ENCODE results near the gene IL18RAP. TPM values are rescaled to one million over a fixed set of nuclear protein-coding genes. Genes with fewer than 3 reads are reported as not detected.

IL18RAP gene
- total RNA-seq, 1 experiment from 2014 or later = not detected

DNA sequence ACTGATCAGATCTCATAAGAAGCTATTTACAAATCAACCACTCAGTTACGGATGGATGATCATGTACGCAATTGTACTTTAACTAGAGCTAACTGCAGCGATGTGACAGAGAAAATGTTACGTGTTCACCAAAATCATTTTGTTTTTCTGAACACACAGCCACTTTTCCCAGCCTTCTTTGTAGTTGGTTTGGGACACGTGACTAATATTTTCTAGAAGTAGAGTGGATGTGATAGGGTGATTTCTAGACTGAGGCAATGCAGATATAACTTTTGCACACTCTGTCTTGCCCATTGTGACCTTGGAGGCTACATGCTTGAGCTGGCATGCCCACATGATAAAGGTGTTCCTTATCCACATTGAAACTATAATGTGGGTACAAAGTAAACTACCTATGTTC lies 40.2 kb downstream of the IL18RAP start:
- ATAC-seq (no peak), DNase-seq (ENCODE audit: low spot score) (no peak)
- ChIA-PET CTCF (interaction anchor here (1.7 kb wide), 1 partner anchor 10 kb away, joined by 6 read pairs; the partner anchor contains the start of gene SLC9A4), POLR2A (no interaction called here)
- TF ChIP-seq ELF4 (CRISPR knock-in tag; IDR thresholded peaks at IDR 0.05; ENCODE audit: low read depth) (no peak), NFYB (CRISPR knock-in tag; conservative IDR thresholded peaks at IDR 0.05; ENCODE audit: low read depth) (no peak), KAT7 (CRISPR knock-in tag; IDR thresholded peaks at IDR 0.05; ENCODE audit: borderline replicate concordance) (no peak), ZNF317 (CRISPR knock-in tag; IDR thresholded peaks at IDR 0.05; ENCODE audit: borderline replicate concordance, low read depth) (no peak), ZNF671 (CRISPR knock-in tag; IDR thresholded peaks at IDR 0.05) (no peak), ZNF138 (CRISPR knock-in tag; conservative IDR thresholded peaks at IDR 0.05) (no peak), RELA (CRISPR knock-in tag; IDR thresholded peaks at IDR 0.05; ENCODE audit: borderline replicate concordance) (no peak), EMX1 (CRISPR knock-in tag; IDR thresholded peaks at IDR 0.05) (no peak), HMGA2 (CRISPR knock-in tag; IDR thresholded peaks at IDR 0.05) (no peak), OVOL2 (CRISPR knock-in tag; IDR thresholded peaks at IDR 0.05; ENCODE audit: borderline replicate concordance) (no peak)
- TF ChIP-seq, protein P1, sequence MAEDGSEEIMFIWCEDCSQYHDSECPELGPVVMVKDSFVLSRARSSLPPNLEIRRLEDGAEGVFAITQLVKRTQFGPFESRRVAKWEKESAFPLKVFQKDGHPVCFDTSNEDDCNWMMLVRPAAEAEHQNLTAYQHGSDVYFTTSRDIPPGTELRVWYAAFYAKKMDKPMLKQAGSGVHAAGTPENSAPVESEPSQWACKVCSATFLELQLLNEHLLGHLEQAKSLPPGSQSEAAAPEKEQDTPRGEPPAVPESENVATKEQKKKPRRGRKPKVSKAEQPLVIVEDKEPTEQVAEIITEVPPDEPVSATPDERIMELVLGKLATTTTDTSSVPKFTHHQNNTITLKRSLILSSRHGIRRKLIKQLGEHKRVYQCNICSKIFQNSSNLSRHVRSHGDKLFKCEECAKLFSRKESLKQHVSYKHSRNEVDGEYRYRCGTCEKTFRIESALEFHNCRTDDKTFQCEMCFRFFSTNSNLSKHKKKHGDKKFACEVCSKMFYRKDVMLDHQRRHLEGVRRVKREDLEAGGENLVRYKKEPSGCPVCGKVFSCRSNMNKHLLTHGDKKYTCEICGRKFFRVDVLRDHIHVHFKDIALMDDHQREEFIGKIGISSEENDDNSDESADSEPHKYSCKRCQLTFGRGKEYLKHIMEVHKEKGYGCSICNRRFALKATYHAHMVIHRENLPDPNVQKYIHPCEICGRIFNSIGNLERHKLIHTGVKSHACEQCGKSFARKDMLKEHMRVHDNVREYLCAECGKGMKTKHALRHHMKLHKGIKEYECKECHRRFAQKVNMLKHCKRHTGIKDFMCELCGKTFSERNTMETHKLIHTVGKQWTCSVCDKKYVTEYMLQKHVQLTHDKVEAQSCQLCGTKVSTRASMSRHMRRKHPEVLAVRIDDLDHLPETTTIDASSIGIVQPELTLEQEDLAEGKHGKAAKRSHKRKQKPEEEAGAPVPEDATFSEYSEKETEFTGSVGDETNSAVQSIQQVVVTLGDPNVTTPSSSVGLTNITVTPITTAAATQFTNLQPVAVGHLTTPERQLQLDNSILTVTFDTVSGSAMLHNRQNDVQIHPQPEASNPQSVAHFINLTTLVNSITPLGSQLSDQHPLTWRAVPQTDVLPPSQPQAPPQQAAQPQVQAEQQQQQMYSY (CRISPR knock-in tag; IDR thresholded peaks at IDR 0.05) = no peak
- TF ChIP-seq, protein P2, sequence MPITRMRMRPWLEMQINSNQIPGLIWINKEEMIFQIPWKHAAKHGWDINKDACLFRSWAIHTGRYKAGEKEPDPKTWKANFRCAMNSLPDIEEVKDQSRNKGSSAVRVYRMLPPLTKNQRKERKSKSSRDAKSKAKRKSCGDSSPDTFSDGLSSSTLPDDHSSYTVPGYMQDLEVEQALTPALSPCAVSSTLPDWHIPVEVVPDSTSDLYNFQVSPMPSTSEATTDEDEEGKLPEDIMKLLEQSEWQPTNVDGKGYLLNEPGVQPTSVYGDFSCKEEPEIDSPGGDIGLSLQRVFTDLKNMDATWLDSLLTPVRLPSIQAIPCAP (CRISPR knock-in tag; IDR thresholded peaks at IDR 0.05) = no peak
- TF ChIP-seq, protein P3, sequence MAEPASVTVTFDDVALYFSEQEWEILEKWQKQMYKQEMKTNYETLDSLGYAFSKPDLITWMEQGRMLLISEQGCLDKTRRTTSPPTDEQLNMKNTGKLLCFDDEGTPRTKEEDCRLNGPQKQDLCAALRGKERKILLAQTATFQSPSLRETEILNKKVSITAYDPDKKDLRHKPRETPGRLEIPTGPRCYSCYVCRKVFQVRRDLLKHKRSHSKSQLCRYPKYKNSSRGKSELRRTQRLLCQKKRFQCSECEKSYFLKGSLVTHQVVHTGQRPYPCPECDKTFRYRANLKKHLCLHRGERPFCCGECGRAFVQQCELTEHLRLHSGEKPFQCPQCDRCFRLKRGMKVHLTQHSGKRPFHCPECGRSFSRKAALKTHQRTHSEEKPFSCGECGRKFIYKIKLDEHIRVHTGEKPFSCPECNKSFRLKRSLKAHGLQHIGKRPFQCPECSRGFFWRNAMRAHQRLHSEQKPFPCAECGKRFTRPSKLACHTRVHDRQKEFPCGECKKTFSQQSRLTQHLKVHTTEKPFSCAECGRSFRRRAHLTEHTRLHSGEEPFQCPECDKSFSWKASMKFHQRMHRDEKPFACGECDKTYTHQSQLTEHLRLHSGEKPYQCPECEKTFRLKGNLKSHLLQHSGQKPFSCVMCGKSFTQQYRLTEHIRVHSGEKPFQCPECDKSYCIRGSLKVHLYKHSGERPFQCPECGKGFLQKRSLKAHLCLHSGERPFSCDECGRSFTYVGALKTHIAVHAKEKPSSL (CRISPR knock-in tag; conservative IDR thresholded peaks at IDR 0.05) = no peak
- TF ChIP-seq, protein P4, sequence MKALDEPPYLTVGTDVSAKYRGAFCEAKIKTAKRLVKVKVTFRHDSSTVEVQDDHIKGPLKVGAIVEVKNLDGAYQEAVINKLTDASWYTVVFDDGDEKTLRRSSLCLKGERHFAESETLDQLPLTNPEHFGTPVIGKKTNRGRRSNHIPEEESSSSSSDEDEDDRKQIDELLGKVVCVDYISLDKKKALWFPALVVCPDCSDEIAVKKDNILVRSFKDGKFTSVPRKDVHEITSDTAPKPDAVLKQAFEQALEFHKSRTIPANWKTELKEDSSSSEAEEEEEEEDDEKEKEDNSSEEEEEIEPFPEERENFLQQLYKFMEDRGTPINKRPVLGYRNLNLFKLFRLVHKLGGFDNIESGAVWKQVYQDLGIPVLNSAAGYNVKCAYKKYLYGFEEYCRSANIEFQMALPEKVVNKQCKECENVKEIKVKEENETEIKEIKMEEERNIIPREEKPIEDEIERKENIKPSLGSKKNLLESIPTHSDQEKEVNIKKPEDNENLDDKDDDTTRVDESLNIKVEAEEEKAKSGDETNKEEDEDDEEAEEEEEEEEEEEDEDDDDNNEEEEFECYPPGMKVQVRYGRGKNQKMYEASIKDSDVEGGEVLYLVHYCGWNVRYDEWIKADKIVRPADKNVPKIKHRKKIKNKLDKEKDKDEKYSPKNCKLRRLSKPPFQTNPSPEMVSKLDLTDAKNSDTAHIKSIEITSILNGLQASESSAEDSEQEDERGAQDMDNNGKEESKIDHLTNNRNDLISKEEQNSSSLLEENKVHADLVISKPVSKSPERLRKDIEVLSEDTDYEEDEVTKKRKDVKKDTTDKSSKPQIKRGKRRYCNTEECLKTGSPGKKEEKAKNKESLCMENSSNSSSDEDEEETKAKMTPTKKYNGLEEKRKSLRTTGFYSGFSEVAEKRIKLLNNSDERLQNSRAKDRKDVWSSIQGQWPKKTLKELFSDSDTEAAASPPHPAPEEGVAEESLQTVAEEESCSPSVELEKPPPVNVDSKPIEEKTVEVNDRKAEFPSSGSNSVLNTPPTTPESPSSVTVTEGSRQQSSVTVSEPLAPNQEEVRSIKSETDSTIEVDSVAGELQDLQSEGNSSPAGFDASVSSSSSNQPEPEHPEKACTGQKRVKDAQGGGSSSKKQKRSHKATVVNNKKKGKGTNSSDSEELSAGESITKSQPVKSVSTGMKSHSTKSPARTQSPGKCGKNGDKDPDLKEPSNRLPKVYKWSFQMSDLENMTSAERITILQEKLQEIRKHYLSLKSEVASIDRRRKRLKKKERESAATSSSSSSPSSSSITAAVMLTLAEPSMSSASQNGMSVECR (CRISPR knock-in tag; IDR thresholded peaks at IDR 0.05; ENCODE audit: borderline replicate concordance) = no peak
- TF ChIP-seq, protein P5, sequence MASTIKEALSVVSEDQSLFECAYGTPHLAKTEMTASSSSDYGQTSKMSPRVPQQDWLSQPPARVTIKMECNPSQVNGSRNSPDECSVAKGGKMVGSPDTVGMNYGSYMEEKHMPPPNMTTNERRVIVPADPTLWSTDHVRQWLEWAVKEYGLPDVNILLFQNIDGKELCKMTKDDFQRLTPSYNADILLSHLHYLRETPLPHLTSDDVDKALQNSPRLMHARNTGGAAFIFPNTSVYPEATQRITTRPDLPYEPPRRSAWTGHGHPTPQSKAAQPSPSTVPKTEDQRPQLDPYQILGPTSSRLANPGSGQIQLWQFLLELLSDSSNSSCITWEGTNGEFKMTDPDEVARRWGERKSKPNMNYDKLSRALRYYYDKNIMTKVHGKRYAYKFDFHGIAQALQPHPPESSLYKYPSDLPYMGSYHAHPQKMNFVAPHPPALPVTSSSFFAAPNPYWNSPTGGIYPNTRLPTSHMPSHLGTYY (CRISPR knock-in tag; IDR thresholded peaks at IDR 0.05) = no peak
- TF ChIP-seq, protein P6, sequence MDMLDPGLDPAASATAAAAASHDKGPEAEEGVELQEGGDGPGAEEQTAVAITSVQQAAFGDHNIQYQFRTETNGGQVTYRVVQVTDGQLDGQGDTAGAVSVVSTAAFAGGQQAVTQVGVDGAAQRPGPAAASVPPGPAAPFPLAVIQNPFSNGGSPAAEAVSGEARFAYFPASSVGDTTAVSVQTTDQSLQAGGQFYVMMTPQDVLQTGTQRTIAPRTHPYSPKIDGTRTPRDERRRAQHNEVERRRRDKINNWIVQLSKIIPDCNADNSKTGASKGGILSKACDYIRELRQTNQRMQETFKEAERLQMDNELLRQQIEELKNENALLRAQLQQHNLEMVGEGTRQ (CRISPR knock-in tag; IDR thresholded peaks at IDR 0.05) = no peak
- TF ChIP-seq, protein P7, sequence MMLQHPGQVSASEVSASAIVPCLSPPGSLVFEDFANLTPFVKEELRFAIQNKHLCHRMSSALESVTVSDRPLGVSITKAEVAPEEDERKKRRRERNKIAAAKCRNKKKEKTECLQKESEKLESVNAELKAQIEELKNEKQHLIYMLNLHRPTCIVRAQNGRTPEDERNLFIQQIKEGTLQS (CRISPR knock-in tag; conservative IDR thresholded peaks at IDR 0.05) = no peak
- no peaks in the 10 kb centered on the region for H3K36me3 Mint-ChIP-seq
- no peak overlapping the region for H3K4me3 Mint-ChIP-seq
- no peaks in the 10 kb centered on the region for H3K27me3 Mint-ChIP-seq (ENCODE audit: low read depth)
- no peaks in the 10 kb centered on the region for H3K4me1 Mint-ChIP-seq
- H3K9me3 Mint-ChIP-seq = peaks cover 15% of the 10 kb centered on the region
- H3K27ac Mint-ChIP-seq = no peak overlapping the region

Data from WTC11 (cell line).